HG03196 (cell line): ENCODE results near the gene HSDL2.
"Not testable (repeated sequence)": the region's sequence is repeated elsewhere in the genome, so short reads cannot be mapped to it uniquely, and the experiment has no call there.

Experiments
- ATAC-seq: cut with Tn5 transposase; IDR thresholded peaks from one replicate; pipeline ENCODE4 v1.9.1; 2021; ENCODE audit not compliant: unreplicated experiment

The HSDL2 gene

DNA sequence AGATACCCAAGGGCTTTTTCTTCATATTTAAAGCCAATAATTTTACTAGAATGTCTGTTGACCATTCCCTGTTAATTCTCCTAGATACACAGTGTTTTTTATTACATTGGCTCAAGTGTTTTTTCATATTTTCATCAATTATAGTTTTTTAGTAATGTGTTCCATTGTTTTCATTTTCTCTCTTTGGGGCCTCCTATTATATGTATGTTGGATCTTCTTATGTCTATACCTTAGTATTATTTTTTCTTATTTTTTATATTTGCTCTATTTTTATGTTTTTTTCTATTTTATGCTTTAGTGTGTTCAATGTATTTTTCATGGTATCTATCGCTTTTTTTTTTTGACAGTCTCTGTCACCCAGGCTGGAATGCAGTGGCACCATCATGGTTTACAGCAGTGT, 114.2 kb downstream of the HSDL2 start:
- ATAC-seq: no peak

DNA sequence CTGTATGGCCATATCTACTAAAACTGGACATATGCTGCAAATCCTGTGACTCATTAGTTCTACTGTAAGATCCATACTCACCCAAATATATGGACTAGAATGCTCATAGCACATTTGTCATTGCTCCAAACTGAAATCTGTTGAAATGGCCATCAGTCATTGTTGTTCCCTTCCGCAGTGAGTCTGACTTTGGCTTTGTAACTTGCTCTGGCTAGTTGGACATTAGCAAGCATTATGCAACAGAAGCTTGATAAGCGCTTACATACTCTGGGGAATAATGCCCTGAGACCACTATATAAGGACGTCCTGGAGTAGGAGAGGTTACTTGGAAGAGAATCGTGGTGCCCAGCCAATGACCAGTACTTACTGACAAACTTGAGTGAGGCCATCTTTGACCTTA, 115.7 kb downstream of the HSDL2 start:
- ATAC-seq: no peak

DNA sequence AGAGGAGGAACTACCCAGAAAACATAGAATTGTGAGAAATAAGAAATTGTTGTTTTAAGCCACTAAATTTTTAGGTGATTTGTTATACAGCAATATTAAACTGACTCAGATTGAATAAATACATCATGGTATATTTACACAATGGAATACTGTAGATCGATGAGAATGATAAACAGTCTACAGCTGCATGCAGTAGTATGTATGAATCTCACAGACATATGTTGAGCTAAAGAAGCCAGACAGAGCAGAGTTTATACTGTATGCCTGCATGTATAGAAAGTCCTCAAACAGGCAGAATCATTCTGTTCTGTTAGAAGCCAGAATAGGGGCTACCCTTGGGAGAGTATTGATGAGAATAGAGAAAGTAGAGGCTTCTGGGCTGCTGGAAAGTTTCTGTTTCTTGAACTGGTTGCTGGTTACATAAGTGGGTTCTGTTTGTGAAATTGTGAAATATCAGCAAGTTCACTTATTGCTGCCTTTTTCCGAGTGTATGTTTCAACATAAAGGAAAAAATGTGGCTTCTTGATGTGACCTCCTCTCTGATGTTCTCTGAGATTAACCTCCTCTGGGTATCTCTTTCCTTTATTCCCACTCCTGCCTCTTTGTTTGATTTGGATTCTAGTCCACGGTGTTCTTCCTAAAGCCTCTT, 116.3 kb downstream of the HSDL2 start:
- no peak for ATAC-seq

- ATAC-seq: no peak
Observed at GRCh38 chr9:112500842-112501241, 120.9 kb downstream of the HSDL2 start.

GRCh38 chr9:112501287-112501686, 121.4 kb downstream of the HSDL2 start:
- ATAC-seq: no peak

- no peak for ATAC-seq
Observed at GRCh38 chr9:112502175-112502946, 122.5 kb downstream of the HSDL2 start.

- ATAC-seq: no peak
Observed at GRCh38 chr9:112503170-112503569, 123.3 kb downstream of the HSDL2 start.

GRCh38 chr9:112505086-112505485, 125.2 kb downstream of the HSDL2 start:
- ATAC-seq: no peak

DNA sequence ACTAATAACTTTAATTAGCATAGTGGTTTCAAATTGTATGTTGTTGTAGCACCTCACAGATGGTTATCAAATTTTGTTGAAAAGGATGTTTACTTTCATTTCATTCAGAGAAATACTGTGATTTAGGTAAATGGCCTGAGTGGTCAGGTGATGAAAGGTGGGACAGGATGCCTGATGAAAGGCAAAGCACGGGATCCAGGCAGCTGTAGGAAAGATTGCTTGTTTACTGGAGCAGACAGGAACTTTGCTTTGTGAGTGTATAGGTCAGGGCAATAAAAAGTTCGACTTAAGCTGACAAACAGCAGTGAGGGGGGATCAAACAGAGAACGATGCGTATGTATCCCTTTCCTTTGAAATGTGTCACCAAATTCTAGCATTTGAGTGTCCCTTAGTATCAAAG, 125.7 kb downstream of the HSDL2 start:
- no peak for ATAC-seq

DNA sequence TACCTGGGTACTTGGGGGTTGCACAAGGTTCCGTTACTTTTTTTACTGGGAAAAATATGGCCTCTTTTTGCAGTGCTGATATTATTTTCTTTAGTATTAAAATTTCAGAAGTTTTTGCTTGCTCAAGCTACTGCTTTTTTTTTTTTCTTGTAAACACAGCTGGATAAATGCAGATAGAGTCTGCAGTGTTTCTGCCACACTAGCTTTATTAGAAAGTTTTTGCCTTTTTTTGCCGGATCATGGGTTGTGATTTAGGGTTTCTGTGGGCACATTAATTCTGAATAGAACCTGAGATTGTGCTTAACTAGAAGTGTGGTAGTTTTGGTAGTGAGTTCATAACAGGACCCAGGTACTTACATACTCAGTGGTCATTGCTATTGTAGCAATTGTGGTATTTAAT, 126.7 kb downstream of the HSDL2 start:
- no peak for ATAC-seq

DNA sequence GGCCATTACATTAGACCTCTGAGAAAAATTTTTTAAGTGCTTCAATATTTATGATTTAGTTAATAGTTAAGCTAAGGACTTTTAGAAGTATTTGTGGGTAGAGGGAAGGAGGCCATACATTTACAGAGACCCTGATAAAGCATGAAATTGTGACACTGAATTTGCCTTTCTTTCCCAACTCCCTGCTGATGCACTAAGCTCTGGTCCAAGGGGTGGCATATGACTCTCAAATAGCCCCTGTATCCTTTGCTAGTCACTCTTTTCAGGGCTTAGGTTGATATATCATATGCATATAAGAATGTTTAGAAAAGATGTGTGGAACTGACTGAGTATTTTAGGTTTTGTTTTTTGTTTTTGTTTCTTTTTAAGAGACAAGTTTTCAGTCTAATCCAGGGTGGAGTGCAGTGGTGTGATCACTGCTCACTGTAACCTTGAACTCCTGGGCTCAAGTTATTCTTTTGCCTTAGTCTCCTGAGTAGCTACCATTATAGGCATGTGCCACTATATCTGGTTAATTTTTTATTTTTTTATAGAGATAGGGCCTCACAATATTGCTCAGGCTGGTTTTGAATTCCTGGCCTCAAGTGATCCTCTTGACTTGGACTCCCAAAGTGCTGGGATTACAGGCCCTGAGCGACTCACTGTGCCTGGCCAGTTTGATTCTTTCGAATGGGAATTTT, 127.2 kb downstream of the HSDL2 start:
- ATAC-seq: no peak

DNA sequence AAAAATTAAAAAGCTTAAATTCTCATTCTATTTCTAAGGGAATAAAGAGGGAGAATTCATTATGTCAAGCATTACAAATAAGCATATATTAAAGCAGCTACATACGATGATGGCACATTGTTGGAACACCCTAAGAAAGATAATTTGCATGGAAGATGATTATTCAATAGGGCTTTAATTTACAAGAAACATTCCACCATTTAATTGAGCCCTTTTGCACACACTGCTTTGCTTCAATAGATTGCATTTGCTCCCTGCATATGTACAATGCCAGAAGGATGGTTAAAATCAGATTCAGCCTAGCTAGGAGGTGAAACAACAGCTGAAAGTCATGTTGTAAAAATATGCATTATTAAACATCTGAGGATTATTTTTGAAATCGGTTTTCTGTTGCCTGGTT, 128.5 kb downstream of the HSDL2 start:
- no peak for ATAC-seq

DNA sequence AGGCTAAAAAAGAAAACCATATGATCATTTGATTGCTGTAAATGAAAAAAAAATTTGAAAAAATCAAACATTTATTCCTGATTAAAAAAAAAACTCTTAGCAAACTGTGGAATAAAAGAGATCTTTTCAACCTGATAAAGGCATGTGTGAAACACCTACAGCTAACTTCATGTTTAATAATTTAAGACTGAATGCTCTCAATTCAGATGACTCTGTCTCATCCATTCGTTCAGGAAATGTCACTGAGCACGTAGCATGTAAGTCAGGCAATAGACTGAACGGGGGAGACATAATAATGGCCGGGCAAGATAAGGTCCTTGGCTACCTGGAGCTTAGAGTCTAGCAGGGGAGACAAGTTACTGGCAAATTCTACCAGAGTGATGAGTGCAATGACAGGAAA, 132.5 kb downstream of the HSDL2 start:
- not testable (repeated sequence) for ATAC-seq

GRCh38 chr9:112516769-112517168, 136.9 kb downstream of the HSDL2 start:
- ATAC-seq: no peak

GRCh38 chr9:112520069-112520468, 140.2 kb downstream of the HSDL2 start:
- ATAC-seq: no peak

- no peak for ATAC-seq
Observed at GRCh38 chr9:112520656-112521055, 140.7 kb downstream of the HSDL2 start.
